Measurements from ENCODE around the gene RNU2-1. TPM values are rescaled to one million over a fixed set of nuclear protein-coding genes. Genes with fewer than 3 reads are reported as not detected.

The RNU2-1 gene
- polyA plus RNA-seq, 3 donors = not detected

- peaks cover 63 to 94% of the 10 kb centered on the region in 2 donors for H3K36me3 ChIP-seq (replicated peaks in 1 of 2; ENCODE audit: control insufficient read depth in 1 of 2, insufficient read depth in 2 of 2, low read length in 2 of 2)
- no peak for DNase-seq
- Mint-ChIP-seq H3K4me3 (no peak overlapping the region), H3K4me1 (peaks cover 3% of the 10 kb centered on the region), H3K36me3 (peaks cover 67 to 90% of the 10 kb centered on the region in 2 donors), H3K9me3 (peaks cover 0 to 2% (median 0%) of the 10 kb centered on the region in 7 donors), H3K27ac (peak overlapping the region in 2 of 7 donors; percentile 8 to 43), H3K27me3 (ENCODE audit: low read depth in 3 of 3) (peaks cover 0 to 1% (median 0%) of the 10 kb centered on the region in 3 donors)
- H3K27me3 ChIP-seq (ENCODE audit: control insufficient read depth in 2 of 2, insufficient read depth in 2 of 2, low read length in 2 of 2) = no peaks in the 10 kb centered on the region
- H3K27ac ChIP-seq (ENCODE audit: low read depth in 1 of 2, low read length in 2 of 2) = no peak overlapping the region
- no peaks in the 10 kb centered on the region for H3K9me3 ChIP-seq (replicated peaks in 1 of 2; ENCODE audit: control insufficient read depth in 1 of 2, insufficient read depth in 1 of 2, low read length in 2 of 2)
- no peak overlapping the region for H3K4me3 ChIP-seq (replicated peaks in 1 of 3; ENCODE audit: low read depth in 2 of 3, low read length in 3 of 3)
- H4K20me1 ChIP-seq (ENCODE audit: insufficient read depth, low read length) = peaks cover 72% of the 10 kb centered on the region
- H3K9ac ChIP-seq (ENCODE audit: insufficient read depth, low read length, poor library complexity, severe bottlenecking) = no peak overlapping the region
- H3K4me1 ChIP-seq (ENCODE audit: control insufficient read depth in 1 of 2, insufficient read depth in 2 of 2, low read length in 2 of 2) = no peaks in the 10 kb centered on the region
- no peak for TF ChIP-seq CTCF (IDR thresholded peaks at IDR 0.05)
- H2AFZ ChIP-seq (ENCODE audit: insufficient read depth, low read depth, low read length, poor library complexity, severe bottlenecking) = no peak overlapping the region
- intact Hi-C loops (cut with micrococcal nuclease) = no loop called here
- WGBS (ENCODE audit: insufficient coverage) = 86% methylated on average over 1 of the region's 2 CpGs
- peaks cover 6% of the 10 kb centered on the region for H3K79me2 ChIP-seq (ENCODE audit: insufficient read depth, low read length)
- no peak overlapping the region for H3K4me2 ChIP-seq (replicated peaks; ENCODE audit: extremely low read depth, low read length, poor library complexity, severe bottlenecking)
Observed at GRCh38 chr17:43219001-43219400, 14.8 kb downstream of the RNU2-1 start.

GRCh38 chr17:43217614-43218087 is 16.1 kb downstream of the RNU2-1 start:
- intact Hi-C loops (cut with micrococcal nuclease) = no loop called here
- Mint-ChIP-seq H3K27me3 (ENCODE audit: low read depth in 3 of 3) (peaks cover 0 to 1% (median 0%) of the 10 kb centered on the region in 3 donors), H3K4me3 (no peak overlapping the region), H3K27ac (peak overlapping the region in 5 of 7 donors; percentile 1 to 51 (median 7)), H3K36me3 (peaks cover 66 to 84% of the 10 kb centered on the region in 2 donors), H3K4me1 (peaks cover 16% of the 10 kb centered on the region), H3K9me3 (peaks cover 0 to 2% (median 0%) of the 10 kb centered on the region in 7 donors)
- Histone ChIP-seq H3K27me3 (ENCODE audit: control insufficient read depth in 2 of 2, insufficient read depth in 2 of 2, low read length in 2 of 2) (no peaks in the 10 kb centered on the region), H3K9me3 (replicated peaks in 1 of 2; ENCODE audit: control insufficient read depth in 1 of 2, insufficient read depth in 1 of 2, low read length in 2 of 2) (no peaks in the 10 kb centered on the region), H4K20me1 (ENCODE audit: insufficient read depth, low read length) (peaks cover 77% of the 10 kb centered on the region), H3K27ac (ENCODE audit: low read depth in 1 of 2, low read length in 2 of 2) (no peak overlapping the region), H2AFZ (ENCODE audit: insufficient read depth, low read depth, low read length, poor library complexity, severe bottlenecking) (no peak overlapping the region), H3K36me3 (replicated peaks in 1 of 2; ENCODE audit: control insufficient read depth in 1 of 2, insufficient read depth in 2 of 2, low read length in 2 of 2) (peaks cover 62 to 88% of the 10 kb centered on the region in 2 donors), H3K4me2 (replicated peaks; ENCODE audit: extremely low read depth, low read length, poor library complexity, severe bottlenecking) (no peak overlapping the region), H3K4me3 (replicated peaks in 1 of 3; ENCODE audit: low read depth in 2 of 3, low read length in 3 of 3) (no peak overlapping the region), H3K9ac (ENCODE audit: insufficient read depth, low read length, poor library complexity, severe bottlenecking) (no peak overlapping the region), H3K4me1 (ENCODE audit: control insufficient read depth in 1 of 2, insufficient read depth in 2 of 2, low read length in 2 of 2) (peaks cover 11 to 12% of the 10 kb centered on the region in 2 donors), H3K79me2 (ENCODE audit: insufficient read depth, low read length) (peaks cover 19% of the 10 kb centered on the region)
- no peak for DNase-seq
- 95% methylated on average over 2 of the region's 2 CpGs for WGBS (ENCODE audit: insufficient coverage)
- TF ChIP-seq CTCF (IDR thresholded peaks at IDR 0.05) = no peak

Measured in CD14-positive monocyte (primary cell).